ENCODE measurements around the gene NCBP2L. TPM values are rescaled to one million over a fixed set of nuclear protein-coding genes. Genes with fewer than 3 reads are reported as not detected.

NCBP2L gene
- total and polyA plus RNA-seq, 2 of the 8 experiments (the other 6 are each of a cell fraction or from before 2014, with no cell fraction given), result not detected

DNA sequence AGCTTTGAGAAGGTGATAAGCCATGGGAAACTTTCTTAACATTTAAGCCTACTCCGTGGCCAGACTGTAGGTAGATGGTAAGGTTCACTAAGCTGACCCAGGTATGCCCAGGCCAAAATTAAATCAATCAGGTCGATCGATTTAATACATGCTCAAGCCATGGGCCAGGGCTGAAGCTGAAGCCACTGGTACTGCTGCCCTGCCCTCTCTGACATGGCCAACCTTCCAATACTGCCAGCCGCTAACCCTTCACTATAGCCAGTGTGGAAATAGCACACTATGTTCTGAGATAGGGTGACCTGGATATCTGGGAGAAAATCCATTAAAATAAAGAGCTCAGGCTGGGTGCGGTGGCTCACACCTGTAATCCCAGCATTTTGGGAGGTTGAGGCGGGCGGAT lies 33.5 kb upstream of the NCBP2L start:
- no peak overlapping the region for H3K18ac ChIP-seq (ENCODE audit: extremely low read depth, low read length)
- no peaks in the 10 kb centered on the region for H4K20me1 ChIP-seq (replicated peaks in 1 of 2; ENCODE audit: control insufficient read depth in 1 of 2, insufficient read depth in 2 of 2, low read length in 2 of 2)
- no peak overlapping the region for H3K4me2 ChIP-seq (ENCODE audit: insufficient read depth in 1 of 2, low read depth in 2 of 2, low read length in 2 of 2)
- TF ChIP-seq, protein P1, sequence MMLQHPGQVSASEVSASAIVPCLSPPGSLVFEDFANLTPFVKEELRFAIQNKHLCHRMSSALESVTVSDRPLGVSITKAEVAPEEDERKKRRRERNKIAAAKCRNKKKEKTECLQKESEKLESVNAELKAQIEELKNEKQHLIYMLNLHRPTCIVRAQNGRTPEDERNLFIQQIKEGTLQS (IDR thresholded peaks at IDR 0.05; ENCODE audit: insufficient read depth, low read depth, low read length), result no peak
- TF ChIP-seq SP1 (IDR thresholded peaks at IDR 0.05; ENCODE audit: low read depth, low read length) (no peak), TAF7 (optimal IDR thresholded peaks at IDR 0.05; ENCODE audit: borderline replicate concordance, low read depth, low read length) (no peak)
- TF ChIP-seq, protein P2, sequence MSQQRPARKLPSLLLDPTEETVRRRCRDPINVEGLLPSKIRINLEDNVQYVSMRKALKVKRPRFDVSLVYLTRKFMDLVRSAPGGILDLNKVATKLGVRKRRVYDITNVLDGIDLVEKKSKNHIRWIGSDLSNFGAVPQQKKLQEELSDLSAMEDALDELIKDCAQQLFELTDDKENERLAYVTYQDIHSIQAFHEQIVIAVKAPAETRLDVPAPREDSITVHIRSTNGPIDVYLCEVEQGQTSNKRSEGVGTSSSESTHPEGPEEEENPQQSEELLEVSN (IDR thresholded peaks at IDR 0.05), result no peak
- ChIA-PET CTCF (ENCODE audit: partially characterized antibody) (interaction anchor here (0.6 to 2.5 kb wide), 7 partner anchors 8 to 71 kb away, joined by 3 to 10 read pairs (median 3); partner anchors contain the start of gene NCBP2L), POLR2A (ENCODE audit: partially characterized antibody) (interaction anchor here (1.2 to 1.4 kb wide), 3 partner anchors 12 to 33 kb away, joined by 3 to 4 read pairs (median 4); no protein-coding TSS in a partner anchor)
- H2BK15ac ChIP-seq (ENCODE audit: low read length), result no peak overlapping the region
- H3K4ac ChIP-seq (replicated peaks; ENCODE audit: insufficient read length, low read depth, low read length), result no peak overlapping the region
- H2BK120ac ChIP-seq (replicated peaks; ENCODE audit: low read depth, low read length), result no peak overlapping the region
- no peaks in the 10 kb centered on the region for H3K9me3 ChIP-seq (ENCODE audit: insufficient read depth in 2 of 2, low read depth in 1 of 2, low read length in 1 of 2)
- no peak overlapping the region for H2BK20ac ChIP-seq (ENCODE audit: low read length)
- H4K5ac ChIP-seq (ENCODE audit: insufficient read length, low read depth, low read length), result no peak overlapping the region
- H3K79me1 ChIP-seq (ENCODE audit: low read depth, low read length), result no peaks in the 10 kb centered on the region
- H2AK5ac ChIP-seq (ENCODE audit: low read depth, low read length), result no peak overlapping the region
- H3K27me3 ChIP-seq (replicated peaks in 1 of 4; ENCODE audit: control insufficient read depth in 3 of 4, extremely low read depth in 1 of 4, insufficient read depth in 3 of 4, low read length in 3 of 4), result peaks cover 0 to 1% (median 0%) of the 10 kb centered on the region in 4 experiments; a peak in 2 of 7 replicates
- H2BK5ac ChIP-seq (ENCODE audit: low read depth, low read length), result no peak overlapping the region
- peaks cover 2 to 11% (median 6%) of the 10 kb centered on the region in 4 experiments; a peak in 5 of 7 replicates for H3K4me1 ChIP-seq (replicated peaks in 1 of 4; ENCODE audit: control insufficient read depth in 3 of 4, insufficient read depth in 4 of 4, low read length in 3 of 4)
- FAIRE-seq (no peak), DNase-seq (ENCODE audit: low read depth in 1 of 2, low spot score in 2 of 2) (no peak)
- H3K56ac ChIP-seq (replicated peaks; ENCODE audit: insufficient read length, low read depth, low read length), result no peak overlapping the region
- H3K9ac ChIP-seq (replicated peaks in 1 of 4; ENCODE audit: extremely low read depth in 1 of 4, low read depth in 3 of 4, low read length in 3 of 4), result no peak overlapping the region
- no peaks in the 10 kb centered on the region for H3K79me2 ChIP-seq (ENCODE audit: control insufficient read depth in 1 of 2, insufficient read depth in 2 of 2, low read length in 2 of 2)
- no peaks in the 10 kb centered on the region for H3K36me3 ChIP-seq (ENCODE audit: control insufficient read depth in 2 of 4, insufficient read depth in 4 of 4, low read length in 3 of 4)
- no peak overlapping the region for H2AFZ ChIP-seq (ENCODE audit: low read length)
- no peak overlapping the region for H3K4me3 ChIP-seq (ENCODE audit: extremely low read depth in 1 of 4, insufficient read depth in 2 of 4, low read depth in 3 of 4, low read length in 4 of 4)
- H3K27ac ChIP-seq (ENCODE audit: low read depth, low read length), result no peak overlapping the region
- H2BK12ac ChIP-seq (ENCODE audit: low read depth, low read length), result no peak overlapping the region
- 93% methylated on average over 7 of the region's 7 CpGs; no CpG with 5 or more reads in 1 of the 2 experiments for WGBS, 2 experiments (ENCODE audit: extremely low coverage in 1 of 2, insufficient coverage in 1 of 2, insufficient read length in 1 of 2, insufficient replicate concordance in 2 of 2, low coverage in 1 of 2, low lambda C conversion rate in 2 of 2, missing lambda C conversion rate in 1 of 2)
- H4K8ac ChIP-seq (ENCODE audit: extremely low read depth, insufficient read depth, low read length), result no peak overlapping the region
- no peak overlapping the region for H3K23ac ChIP-seq (ENCODE audit: insufficient read length)
- no peaks in the 10 kb centered on the region; the same call in 1 of the 2 replicates for H3K23me2 ChIP-seq (ENCODE audit: low read depth, low read length)
- H4K91ac ChIP-seq (replicated peaks; ENCODE audit: insufficient read length, low read length), result no peak overlapping the region
- H3K14ac ChIP-seq (ENCODE audit: insufficient read length), result no peak overlapping the region
